DND-41 (cell line): ENCODE results near the gene GABPB2.

Experiments
- ATAC-seq: fragments of 200-7000 bp; cut with Tn5 transposase; 3 replicates; pipeline ENCODE4 v1.9.1; 2021; ENCODE audit warnings: low read depth; ENCODE audit not compliant: insufficient read depth
- DNase-seq: peaks from one replicate; pipeline ENCODE4 v3.0.0-alpha.2; 2020
- H2AFZ ChIP-seq: 2 replicates; pipeline ENCODE4 v1.6.0; 2012; ENCODE audit warnings: low read depth, low read length
- H3K27ac ChIP-seq: 2 replicates; pipeline ENCODE4 v1.5.1; 2012; ENCODE audit warnings: low read length, inconsistent platforms
- H3K27me3 ChIP-seq: fragments of 200-600 bp; sonication (generic); 2 replicates; pipeline ENCODE4 v1.6.0; 2012; ENCODE audit warnings: low read length, mild to moderate bottlenecking, inconsistent platforms; ENCODE audit not compliant: insufficient read depth, poor library complexity
- H3K36me3 ChIP-seq: 2 replicates; pipeline ENCODE4 v1.5.1; 2012; ENCODE audit warnings: low read length, inconsistent platforms; ENCODE audit not compliant: insufficient read depth
- H3K4me1 ChIP-seq: 2 replicates; pipeline ENCODE4 v1.5.1; 2012; ENCODE audit warnings: mild to moderate bottlenecking, low read length; ENCODE audit not compliant: insufficient read depth
- H3K4me2 ChIP-seq: 2 replicates; pipeline ENCODE4 v1.6.0; 2012; ENCODE audit warnings: mild to moderate bottlenecking, moderate library complexity, low read length, inconsistent platforms; ENCODE audit not compliant: insufficient read depth
- H3K4me3 ChIP-seq, 2 experiments: fragments of 200-600 bp in 1 of 2; shearing (Covaris generic) in 1 of 2; 2 replicates each; pipeline ENCODE4 v1.5.1; 2012 to 2016; ENCODE audit warnings: inconsistent platforms in 2 of 2, low read length in 2 of 2, mild to moderate bottlenecking in 2 of 2, low read depth in 1 of 2, moderate library complexity in 1 of 2
- H3K79me2 ChIP-seq: 2 replicates; pipeline ENCODE4 v1.6.0; 2012; ENCODE audit warnings: low read length, inconsistent platforms; ENCODE audit not compliant: insufficient read depth
- H3K9ac ChIP-seq: 2 replicates; pipeline ENCODE4 v1.6.0; 2012; ENCODE audit warnings: low read depth, mild to moderate bottlenecking, inconsistent platforms, low read length, moderate library complexity
- H3K9me3 ChIP-seq: 2 replicates; pipeline ENCODE4 v1.5.1; 2012; ENCODE audit warnings: low read length, moderate library complexity, mild to moderate bottlenecking, inconsistent platforms; ENCODE audit not compliant: insufficient read depth, severe bottlenecking
- H4K20me1 ChIP-seq: 2 replicates; pipeline ENCODE4 v1.6.0; 2012; ENCODE audit warnings: low read length; ENCODE audit not compliant: insufficient read depth
- EZH2 ChIP-seq: IDR thresholded peaks from 3 replicates; pipeline ENCODE4 v1.6.1; 2012; ENCODE audit warnings: borderline replicate concordance, low read depth, mild to moderate bottlenecking, moderate library complexity, low read length, inconsistent platforms; ENCODE audit not compliant: severe bottlenecking
- TF ChIP-seq, protein P1 (sequence below): IDR thresholded peaks from 2 replicates; pipeline ENCODE4 v1.5.1; 2012; ENCODE audit warnings: borderline replicate concordance, low read length, moderate library complexity, mild to moderate bottlenecking; ENCODE audit not compliant: poor library complexity, severe bottlenecking; ENCODE audit errors: extremely low read depth

The GABPB2 gene

DNA sequence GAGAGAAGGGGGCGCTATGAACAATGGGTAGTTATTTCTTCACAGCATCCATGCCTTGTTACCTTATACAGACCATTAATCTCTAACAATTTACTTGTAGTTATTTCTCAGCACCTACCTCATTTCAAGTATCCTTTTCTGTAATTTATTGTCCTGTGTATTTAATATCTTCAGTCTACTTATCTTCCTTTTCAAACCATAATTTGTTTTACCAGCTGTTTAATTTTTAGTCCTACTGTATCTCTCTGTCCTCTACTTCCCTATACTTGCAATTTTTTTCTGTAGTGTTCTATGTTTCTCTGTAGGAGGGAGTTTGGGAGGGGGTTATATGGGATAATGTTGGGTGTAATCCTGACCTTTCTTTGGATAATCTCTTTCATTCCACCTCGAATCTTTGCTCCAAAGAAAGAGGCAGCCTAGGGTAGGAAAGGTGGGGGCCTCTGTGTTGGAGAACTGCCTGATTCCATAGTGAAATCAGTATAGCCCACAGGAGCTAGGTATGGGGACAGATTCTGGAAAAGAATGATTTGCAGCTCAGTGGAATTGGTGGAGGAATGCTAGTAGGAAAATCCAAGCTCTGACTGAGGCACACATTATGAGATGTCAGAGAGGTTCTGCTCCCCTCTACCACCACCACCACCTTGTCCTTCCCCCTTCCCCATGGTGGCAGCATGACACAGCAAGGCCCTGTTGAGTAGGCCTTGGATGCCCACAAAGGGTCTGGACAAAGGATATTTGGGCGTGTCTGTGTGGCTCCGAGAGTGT lies 9.7 kb upstream of the GABPB2 start:
- H3K4me2 ChIP-seq = peak overlapping the region; percentile 79
- H3K4me1 ChIP-seq = peaks cover 83% of the 10 kb centered on the region
- H3K27me3 ChIP-seq = no peaks in the 10 kb centered on the region
- H3K36me3 ChIP-seq = peaks cover 39% of the 10 kb centered on the region
- peak overlapping the region; percentile 57 to 92 for H3K4me3 ChIP-seq
- H3K9me3 ChIP-seq = no peaks in the 10 kb centered on the region
- H2AFZ ChIP-seq = peak overlapping the region; percentile 93
- TF ChIP-seq EZH2 = no peak
- TF ChIP-seq, protein P1, sequence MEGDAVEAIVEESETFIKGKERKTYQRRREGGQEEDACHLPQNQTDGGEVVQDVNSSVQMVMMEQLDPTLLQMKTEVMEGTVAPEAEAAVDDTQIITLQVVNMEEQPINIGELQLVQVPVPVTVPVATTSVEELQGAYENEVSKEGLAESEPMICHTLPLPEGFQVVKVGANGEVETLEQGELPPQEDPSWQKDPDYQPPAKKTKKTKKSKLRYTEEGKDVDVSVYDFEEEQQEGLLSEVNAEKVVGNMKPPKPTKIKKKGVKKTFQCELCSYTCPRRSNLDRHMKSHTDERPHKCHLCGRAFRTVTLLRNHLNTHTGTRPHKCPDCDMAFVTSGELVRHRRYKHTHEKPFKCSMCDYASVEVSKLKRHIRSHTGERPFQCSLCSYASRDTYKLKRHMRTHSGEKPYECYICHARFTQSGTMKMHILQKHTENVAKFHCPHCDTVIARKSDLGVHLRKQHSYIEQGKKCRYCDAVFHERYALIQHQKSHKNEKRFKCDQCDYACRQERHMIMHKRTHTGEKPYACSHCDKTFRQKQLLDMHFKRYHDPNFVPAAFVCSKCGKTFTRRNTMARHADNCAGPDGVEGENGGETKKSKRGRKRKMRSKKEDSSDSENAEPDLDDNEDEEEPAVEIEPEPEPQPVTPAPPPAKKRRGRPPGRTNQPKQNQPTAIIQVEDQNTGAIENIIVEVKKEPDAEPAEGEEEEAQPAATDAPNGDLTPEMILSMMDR = peak; percentile 21
- DNase-seq = peak; percentile 62
- peaks cover 99% of the 10 kb centered on the region for H3K79me2 ChIP-seq
- peak overlapping the region; percentile 89 for H3K9ac ChIP-seq
- peaks cover 19% of the 10 kb centered on the region for H4K20me1 ChIP-seq
- peak overlapping the region; percentile 94 for H3K27ac ChIP-seq
- peak; percentile 21 for ATAC-seq

DNA sequence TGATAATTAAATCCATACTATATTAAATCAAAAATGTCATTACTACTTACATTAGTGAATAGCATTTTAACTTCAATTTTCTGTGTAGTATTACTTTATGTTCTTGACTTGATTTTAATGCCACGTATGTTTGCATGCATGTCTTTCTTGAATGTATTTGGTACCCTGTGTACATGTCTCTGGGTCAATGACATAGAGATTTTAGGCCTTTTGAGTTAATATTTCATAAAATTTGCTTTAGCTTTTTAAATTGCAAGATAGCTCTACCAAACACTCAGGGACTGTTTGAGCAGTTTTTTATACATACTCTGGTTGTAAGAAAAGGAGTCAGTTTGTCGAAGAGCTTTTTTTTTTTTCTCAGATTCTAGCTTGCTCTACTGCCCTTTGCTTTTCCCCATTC lies 8.9 kb upstream of the GABPB2 start:
- Histone ChIP-seq H3K79me2 (peaks cover 99% of the 10 kb centered on the region), H3K4me1 (peaks cover 80% of the 10 kb centered on the region), H4K20me1 (peaks cover 11% of the 10 kb centered on the region), H2AFZ (no peak overlapping the region), H3K27ac (peak overlapping the region; percentile 94), H3K36me3 (peaks cover 36% of the 10 kb centered on the region), H3K4me3 (peak overlapping the region; percentile 57 to 92), H3K9me3 (no peaks in the 10 kb centered on the region), H3K4me2 (peak overlapping the region; percentile 79), H3K27me3 (no peaks in the 10 kb centered on the region), H3K9ac (peak overlapping the region; percentile 89)
- DNase-seq (no peak), ATAC-seq (no peak)
- TF ChIP-seq, protein P1 = no peak

DNA sequence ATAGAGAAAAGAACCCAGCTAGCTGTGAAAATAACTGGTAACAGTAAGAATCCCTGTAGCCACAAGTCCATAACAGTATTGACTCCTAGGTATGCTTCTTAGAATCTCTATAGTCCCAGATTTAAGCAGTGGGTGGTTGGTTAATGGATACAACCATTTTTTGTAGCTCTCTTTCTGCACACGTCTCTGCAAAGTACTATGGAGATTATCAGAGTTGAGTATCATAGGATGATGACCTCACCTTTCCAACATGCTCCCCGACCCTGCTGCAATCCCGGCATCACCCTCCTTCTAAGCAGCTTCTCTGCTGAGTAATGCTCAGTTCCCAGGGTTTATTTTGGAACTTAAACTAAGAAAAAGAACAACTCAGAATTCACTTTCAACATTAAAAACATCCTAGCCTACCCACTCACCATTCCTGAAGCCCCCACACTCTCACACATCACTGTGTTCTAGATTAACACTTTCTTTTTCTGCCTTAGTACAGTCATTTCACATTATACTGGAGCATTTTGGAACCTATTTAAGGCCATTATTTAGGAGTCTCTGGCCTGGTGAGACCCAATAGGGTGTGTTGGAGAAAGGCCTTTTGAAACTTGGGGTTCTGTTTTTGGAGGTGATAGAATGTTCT lies 7.7 kb upstream of the GABPB2 start:
- H3K9ac ChIP-seq = peak overlapping the region; percentile 89
- no peaks in the 10 kb centered on the region for H3K9me3 ChIP-seq
- H3K4me3 ChIP-seq = peak overlapping the region in 1 of 2 experiments; percentile 45; a peak in 2 of 4 replicates
- TF ChIP-seq EZH2 = no peak
- TF ChIP-seq, protein P1 = no peak
- H3K36me3 ChIP-seq = peaks cover 37% of the 10 kb centered on the region
- H2AFZ ChIP-seq = no peak overlapping the region
- H4K20me1 ChIP-seq = peaks cover 5% of the 10 kb centered on the region; the same call in 1 of the 2 replicates
- H3K4me2 ChIP-seq = peak overlapping the region; percentile 79
- peaks cover 99% of the 10 kb centered on the region for H3K79me2 ChIP-seq
- peaks cover 74% of the 10 kb centered on the region for H3K4me1 ChIP-seq
- peak overlapping the region; percentile 47 for H3K27ac ChIP-seq
- no peaks in the 10 kb centered on the region for H3K27me3 ChIP-seq
- ATAC-seq (no peak), DNase-seq (no peak)
